Nephron progenitor cell (in vitro differentiated cells): ENCODE measurements around the gene TYW3.
"Not testable (repeated sequence)": the region's sequence is repeated elsewhere in the genome, so short reads cannot be mapped to it uniquely, and the experiment has no call there.

ENCODE experiments used
- DNase-seq: peaks from one replicate; pipeline ENCODE4 v3.0.0; 2021
- H3K27ac Mint-ChIP-seq: 2 replicates; pipeline ENCODE4 v1.8.0; 2021; ENCODE audit warnings: mild to moderate bottlenecking, moderate library complexity, mixed read lengths
- H3K27me3 Mint-ChIP-seq: 2 replicates; pipeline ENCODE4 v1.8.0; 2021; ENCODE audit warnings: mild to moderate bottlenecking, low read depth, mixed read lengths; ENCODE audit not compliant: poor library complexity
- H3K36me3 Mint-ChIP-seq: 2 replicates; pipeline ENCODE4 v1.8.0; 2021; ENCODE audit warnings: low read depth, mixed read lengths
- H3K4me1 Mint-ChIP-seq: 2 replicates; pipeline ENCODE4 v1.8.0; 2021; ENCODE audit warnings: mixed read lengths
- H3K4me3 Mint-ChIP-seq: 2 replicates; pipeline ENCODE4 v1.8.0; 2021; ENCODE audit warnings: mild to moderate bottlenecking, moderate library complexity, mixed read lengths
- H3K9me3 Mint-ChIP-seq: 2 replicates; pipeline ENCODE4 v1.8.0; 2021; ENCODE audit warnings: mild to moderate bottlenecking, moderate library complexity, mixed read lengths
- CTCF ChIP-seq: fragments of 200-600 bp; sonication (generic); IDR thresholded peaks from 2 replicates; pipeline ENCODE4 v1.5.0; 2021; ENCODE audit warnings: antibody characterized with exemption

Gene TYW3

GRCh38 chr1:74733604-74734484 lies 892 bp downstream of the TYW3 start:
- peak; percentile 21 for DNase-seq
- H3K27ac Mint-ChIP-seq: peak overlapping the region; percentile 99
- H3K36me3 Mint-ChIP-seq: peaks cover 51% of the 10 kb centered on the region
- peaks cover 28% of the 10 kb centered on the region for H3K9me3 Mint-ChIP-seq
- TF ChIP-seq CTCF: peak; percentile 65
- peaks cover 26% of the 10 kb centered on the region for H3K4me1 Mint-ChIP-seq
- H3K27me3 Mint-ChIP-seq: no peaks in the 10 kb centered on the region
- peak overlapping the region; percentile 94 for H3K4me3 Mint-ChIP-seq

GRCh38 chr1:74737333-74737732 lies 4.4 kb downstream of the TYW3 start:
- peaks cover 18% of the 10 kb centered on the region for H3K4me1 Mint-ChIP-seq
- H3K27ac Mint-ChIP-seq: no peak overlapping the region
- peaks cover 60% of the 10 kb centered on the region for H3K36me3 Mint-ChIP-seq
- DNase-seq: no peak
- H3K4me3 Mint-ChIP-seq: no peak overlapping the region
- H3K9me3 Mint-ChIP-seq: peaks cover 29% of the 10 kb centered on the region
- TF ChIP-seq CTCF: no peak
- no peaks in the 10 kb centered on the region for H3K27me3 Mint-ChIP-seq

GRCh38 chr1:74740307-74740980 lies 7.5 kb downstream of the TYW3 start:
- H3K36me3 Mint-ChIP-seq: peaks cover 92% of the 10 kb centered on the region
- H3K4me1 Mint-ChIP-seq, H3K27ac Mint-ChIP-seq, H3K4me3 Mint-ChIP-seq, H3K27me3 Mint-ChIP-seq, DNase-seq: not testable (repeated sequence)
- peaks cover 48% of the 10 kb centered on the region for H3K9me3 Mint-ChIP-seq

GRCh38 chr1:74745247-74745646 lies 12.3 kb downstream of the TYW3 start:
- H3K36me3 Mint-ChIP-seq: peaks cover 88% of the 10 kb centered on the region
- H3K27me3 Mint-ChIP-seq, H3K27ac Mint-ChIP-seq, DNase-seq, H3K4me1 Mint-ChIP-seq, H3K4me3 Mint-ChIP-seq: not testable (repeated sequence)
- peaks cover 25% of the 10 kb centered on the region for H3K9me3 Mint-ChIP-seq

GRCh38 chr1:74748960-74749359 lies 16.0 kb downstream of the TYW3 start:
- no peak for TF ChIP-seq CTCF
- no peak overlapping the region for H3K27ac Mint-ChIP-seq
- H3K9me3 Mint-ChIP-seq: peaks cover 12% of the 10 kb centered on the region
- DNase-seq: no peak
- H3K4me1 Mint-ChIP-seq: no peaks in the 10 kb centered on the region
- no peaks in the 10 kb centered on the region for H3K27me3 Mint-ChIP-seq
- no peak overlapping the region for H3K4me3 Mint-ChIP-seq
- H3K36me3 Mint-ChIP-seq: peaks cover 84% of the 10 kb centered on the region

GRCh38 chr1:74753104-74753503 lies 20.2 kb downstream of the TYW3 start:
- TF ChIP-seq CTCF: no peak
- Mint-ChIP-seq H3K4me3 (no peak overlapping the region), H3K27me3 (no peaks in the 10 kb centered on the region), H3K36me3 (peaks cover 92% of the 10 kb centered on the region), H3K4me1 (no peaks in the 10 kb centered on the region), H3K27ac (no peak overlapping the region), H3K9me3 (peaks cover 26% of the 10 kb centered on the region)
- DNase-seq: no peak
